Heart left ventricle (tissue), 16 donors: ENCODE measurements around the gene DCAF5. TPM values are rescaled to one million over a fixed set of nuclear protein-coding genes. Genes with fewer than 3 reads are reported as not detected.

Experiments used
- ATAC-seq, 4 donors: fragments of 200-7000 bp; cut with Tn5 transposase; one replicate each; pipeline ENCODE4 v1.9.1; 2020 to 2022; ENCODE audit warnings: moderate library complexity in 4 of 4, mild to moderate bottlenecking in 3 of 4, moderate number of reproducible peaks in 1 of 4
- DNase-seq, 5 donors: peaks; one replicate each; pipeline ENCODE4 v3.0.0-alpha.2; 2020
- H3K27ac ChIP-seq, 12 donors: fragments of 200-600 bp; sonication (generic) in 4 of 12; one replicate each; pipeline versions ENCODE4 v1.5.0 to v1.8.0; 2016 to 2022; ENCODE audit warnings: mild to moderate bottlenecking in 2 of 12
- H3K27me3 ChIP-seq, 9 donors: fragments of 200-600 bp; sonication (generic) in 2 of 9; one replicate each; pipeline versions ENCODE4 v1.5.1 to v1.8.0; 2016 to 2022; ENCODE audit warnings: mild to moderate bottlenecking in 3 of 9
- H3K36me3 ChIP-seq, 9 donors: fragments of 200-600 bp; sonication (generic) in 2 of 9; one replicate each; pipeline versions ENCODE4 v1.5.0 to v1.8.0; 2018 to 2022; ENCODE audit warnings: mild to moderate bottlenecking in 2 of 9
- H3K4me1 ChIP-seq, 12 donors: fragments of 200-600 bp; sonication (generic) in 4 of 12; one replicate each; pipeline versions ENCODE4 v1.5.0 to v1.8.0; 2016 to 2022; ENCODE audit warnings: mild to moderate bottlenecking in 3 of 12
- H3K4me3 ChIP-seq, 12 donors: fragments of 200-600 bp; sonication (generic) in 4 of 12; one replicate each; pipeline versions ENCODE4 v1.5.0 to v1.8.0; 2017 to 2022; ENCODE audit warnings: mild to moderate bottlenecking in 9 of 12, moderate library complexity in 4 of 12
- H3K9me3 ChIP-seq, 12 donors: fragments of 200-600 bp; sonication (generic) in 4 of 12; one replicate each; pipeline versions ENCODE4 v1.5.0 to v1.8.0; 2016 to 2022; ENCODE audit warnings: mild to moderate bottlenecking in 1 of 12
- POLR2A ChIP-seq, 2 donors: fragments of 450-650 bp; IDR thresholded peaks; one replicate each; pipeline ENCODE4 v1.6.1; 2017; ENCODE audit warnings: antibody characterized with exemption in 2 of 2, mild to moderate bottlenecking in 2 of 2, moderate library complexity in 2 of 2
- WGBS, 4 donors: extraction: QIAGEN DNeasy Blood & Tissue Kit in 2 of 4; methylation state at CpG; one replicate each; pipeline versions ENCODE4 v1.1.5 to v1.1.7; 2013 to 2018; 5-methylcytosine and 5-hydroxymethylcytosine counted together
- intact Hi-C, 10 donors: fragments of 100-400 bp; cut with DNase I; formaldehyde crosslinking; loops; one replicate each; pipeline versions ENCODE4 v1.11.1 to v1.14.2; 2022
- polyA plus RNA-seq, 2 donors: library from polyadenylated mRNA; stranded (reverse); fragments of 200-250 nt; gene quantifications; one replicate each; pipeline ENCODE4 v1.2.3, GENCODE V29; 2013
- total RNA-seq, 9 donors: library from RNA; depleted of rRNA in 2 of 9; stranded (reverse); fragments of >200 nt in 2 of 9; fragmentation: NEBNext Ultra II Directional in 3 of 9; extraction: Animal tissue kit (Norgen Biotek cat#: 25700) in 3 of 9; gene quantifications; one replicate each; pipeline versions ENCODE4 v1.1.0 to v1.2.4, GENCODE V29; 2016 to 2023
- TF ChIP-seq, protein P1 (sequence below), 12 donors: fragments of 200-600 bp; sonication (generic) in 4 of 12; IDR thresholded peaks; one replicate each; pipeline versions ENCODE4 v1.5.0 to v1.8.0; 2018 to 2022; ENCODE audit warnings: antibody characterized with exemption in 12 of 12, mild to moderate bottlenecking in 5 of 12
- donor health status: ischemic (EF 13 %, LVEDD 7.1; RV severe dilation, severe dysfunction).
- donor health status: healthy with polysubstance abuse.
- donor health status: DM: no; HTN: yes; CAD: no.
- donor health status: DM: no; HTN: no; CAD: no.
- donor health status: ischemic (EF 25% LVEDD 6.9; RV normal size, moderate dysfunction).
- donor health status: ischemic (EF 25% LVEDD 5.7; RV mildly dilated, moderate dysfunction).
- donor health status: healthy.
- donor health status: DM: yes; HTN: yes; CAD: no.
- donor health status: ischemic (EF 35%, LVEDD 5.7; RV mildly dilated, moderate dysfunction).
- donor health status: nonischemic (EF 11% LVEDD 7.7; RV severe dilation, severe dysfunction).
- donor health status: DM: yes; HTN: yes; CAD: no.
- donor health status: PGD.
- donor health status: ischemic (EF 29% LVEDD 5.4; RV normal size, mild dysfunction).
- donor health status: nonischemic (EF 23%, LVEDD 6.1; RV moderate dilation, normal function).

The DCAF5 gene
- total and polyA plus RNA-seq, 11 donors, result 16.8 to 71.7 (median 58.8) TPM

DNA sequence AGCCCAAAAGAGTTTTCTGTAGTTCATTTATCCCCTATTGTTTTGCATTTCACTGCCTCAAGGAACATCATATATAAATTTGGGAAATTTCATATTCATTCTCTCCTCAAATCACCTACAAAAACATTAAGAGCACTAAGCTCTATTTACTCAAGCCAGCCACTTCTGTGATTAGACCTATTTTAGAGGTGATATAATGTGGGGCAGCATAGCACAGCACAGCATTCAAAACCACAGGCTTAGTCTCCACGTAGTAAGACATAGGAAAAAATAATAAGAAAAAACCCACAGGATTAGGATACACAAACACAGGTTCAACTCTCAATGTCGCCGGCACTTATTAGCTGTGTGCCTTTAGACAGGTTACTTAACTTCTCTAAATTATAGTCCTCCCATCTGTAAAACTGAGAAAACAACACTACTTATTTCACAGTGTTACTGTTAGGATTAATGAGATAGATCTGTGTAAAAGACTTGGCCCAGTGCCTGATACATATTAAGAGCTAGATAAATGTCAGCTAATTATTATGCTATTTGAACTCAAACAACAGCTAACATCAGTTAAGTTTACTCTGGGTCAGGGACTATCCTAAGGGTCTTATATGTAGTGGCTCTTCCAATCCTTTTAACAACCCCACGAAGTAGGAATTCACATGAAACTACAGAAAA is 20.3 kb downstream of the DCAF5 start:
- no peaks in the 10 kb centered on the region for H3K27me3 ChIP-seq
- intact Hi-C loops, result loop anchor here in 5 of 10 donors (5.0 to 10.0 kb wide), 6 partner anchors 95 to 332 kb away; partner anchors contain the start of genes ERH (in 1 of the 5) and SLC39A9 (in 1 of the 5)
- no peaks in the 10 kb centered on the region for H3K36me3 ChIP-seq
- H3K27ac ChIP-seq, result no peak overlapping the region
- no peak overlapping the region for H3K4me3 ChIP-seq
- no peak for ATAC-seq
- TF ChIP-seq, protein P1, sequence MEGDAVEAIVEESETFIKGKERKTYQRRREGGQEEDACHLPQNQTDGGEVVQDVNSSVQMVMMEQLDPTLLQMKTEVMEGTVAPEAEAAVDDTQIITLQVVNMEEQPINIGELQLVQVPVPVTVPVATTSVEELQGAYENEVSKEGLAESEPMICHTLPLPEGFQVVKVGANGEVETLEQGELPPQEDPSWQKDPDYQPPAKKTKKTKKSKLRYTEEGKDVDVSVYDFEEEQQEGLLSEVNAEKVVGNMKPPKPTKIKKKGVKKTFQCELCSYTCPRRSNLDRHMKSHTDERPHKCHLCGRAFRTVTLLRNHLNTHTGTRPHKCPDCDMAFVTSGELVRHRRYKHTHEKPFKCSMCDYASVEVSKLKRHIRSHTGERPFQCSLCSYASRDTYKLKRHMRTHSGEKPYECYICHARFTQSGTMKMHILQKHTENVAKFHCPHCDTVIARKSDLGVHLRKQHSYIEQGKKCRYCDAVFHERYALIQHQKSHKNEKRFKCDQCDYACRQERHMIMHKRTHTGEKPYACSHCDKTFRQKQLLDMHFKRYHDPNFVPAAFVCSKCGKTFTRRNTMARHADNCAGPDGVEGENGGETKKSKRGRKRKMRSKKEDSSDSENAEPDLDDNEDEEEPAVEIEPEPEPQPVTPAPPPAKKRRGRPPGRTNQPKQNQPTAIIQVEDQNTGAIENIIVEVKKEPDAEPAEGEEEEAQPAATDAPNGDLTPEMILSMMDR (IDR thresholded peaks at IDR 0.05), result no peak
- TF ChIP-seq POLR2A (IDR thresholded peaks at IDR 0.05), result no peak
- no peaks in the 10 kb centered on the region for H3K9me3 ChIP-seq
- no peak for DNase-seq
- peaks cover 2 to 62% (median 46%) of the 10 kb centered on the region in 12 donors for H3K4me1 ChIP-seq
- 86 to 89% (median 88%) methylated on average over 4 of the region's 4 CpGs for WGBS, 4 donors

DNA sequence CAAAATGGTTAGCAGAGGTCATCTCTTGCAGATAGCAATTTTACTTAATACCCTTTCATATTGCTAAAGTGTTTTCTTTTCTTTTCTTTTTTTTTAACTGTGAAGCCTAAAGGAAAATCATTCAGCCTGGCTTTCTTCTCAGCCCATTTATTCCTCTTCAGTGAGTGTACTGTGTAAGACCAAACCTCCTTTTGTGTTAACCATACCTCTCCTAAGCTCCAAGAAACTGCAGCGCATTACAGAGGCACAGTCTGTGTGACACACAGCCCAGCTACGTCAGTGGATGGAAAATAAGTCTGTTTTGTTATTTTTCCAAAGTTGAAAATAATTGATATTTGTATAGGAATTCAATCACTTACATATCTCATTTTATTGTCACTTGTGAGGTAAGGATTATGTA is 21.7 kb downstream of the DCAF5 start:
- Histone ChIP-seq H3K4me1 (peaks cover 2 to 66% (median 41%) of the 10 kb centered on the region in 12 donors), H3K27ac (no peak overlapping the region), H3K4me3 (no peak overlapping the region), H3K9me3 (no peaks in the 10 kb centered on the region), H3K36me3 (no peaks in the 10 kb centered on the region), H3K27me3 (no peaks in the 10 kb centered on the region)
- no peak for ATAC-seq
- no peak for DNase-seq
- TF ChIP-seq, protein P1 (IDR thresholded peaks at IDR 0.05), result no peak
- 87 to 91% (median 89%) methylated on average over 2 of the region's 2 CpGs for WGBS, 4 donors
- intact Hi-C loops, result loop anchor here in 5 of 10 donors (2.0 to 10.0 kb wide), 7 partner anchors 22 to 334 kb away; partner anchors contain the start of genes DCAF5 (in 1 of the 5), ERH (in 1 of the 5) and SLC39A9 (in 1 of the 5)

GRCh38 chr14:69129264-69129880 is 23.5 kb downstream of the DCAF5 start:
- intact Hi-C loops, result loop anchor here in 4 of 10 donors (2.0 to 10.0 kb wide), 5 partner anchors 95 to 331 kb away; no protein-coding TSS in a partner anchor
- no peaks in the 10 kb centered on the region for H3K9me3 ChIP-seq

More at GRCh38 chr14:69129264-69129880, 23.5 kb downstream of the DCAF5 start:
- H3K36me3 ChIP-seq, result no peaks in the 10 kb centered on the region
- WGBS, 4 donors, result 13 to 19% (median 16%) methylated on average over 7 of the region's 7 CpGs
- H3K27me3 ChIP-seq, result no peaks in the 10 kb centered on the region
- no peak for TF ChIP-seq POLR2A (IDR thresholded peaks at IDR 0.05)
- TF ChIP-seq, protein P1 (IDR thresholded peaks at IDR 0.05), result peak; percentile 85 to 96 (median 91)
- no peak overlapping the region for H3K4me3 ChIP-seq
- ATAC-seq (peak; percentile 70 to 84 (median 78)), DNase-seq (peak in 4 of 5 donors; percentile 68 to 78 (median 72))
- H3K4me1 ChIP-seq, result peaks cover 2 to 82% (median 47%) of the 10 kb centered on the region in 12 donors
- H3K27ac ChIP-seq, result peak overlapping the region in 4 of 12 donors; percentile 6 to 64 (median 18)
